AG10803 (cell line): ENCODE measurements around the gene KIAA1143.
A peak's percentile ranks its signal among the peaks of the same experiment; 100 is the strongest.

ENCODE experiments used
- DNase-seq: peaks from one replicate; pipeline ENCODE4 v3.0.0; 2010; ENCODE audit warnings: low read depth
- H3K4me3 ChIP-seq: 2 replicates; pipeline ENCODE4 v1.5.1; 2011; ENCODE audit warnings: mild to moderate bottlenecking, low read length, control low read depth
- TF ChIP-seq, protein P1 (sequence below): conservative IDR thresholded peaks from 2 replicates; pipeline ENCODE4 v1.5.1; 2011; ENCODE audit warnings: mild to moderate bottlenecking, low read length, control low read depth, inconsistent platforms

The KIAA1143 gene

GRCh38 chr3:44771424-44772098, 10.1 kb upstream of the KIAA1143 start:
- TF ChIP-seq, protein P1, sequence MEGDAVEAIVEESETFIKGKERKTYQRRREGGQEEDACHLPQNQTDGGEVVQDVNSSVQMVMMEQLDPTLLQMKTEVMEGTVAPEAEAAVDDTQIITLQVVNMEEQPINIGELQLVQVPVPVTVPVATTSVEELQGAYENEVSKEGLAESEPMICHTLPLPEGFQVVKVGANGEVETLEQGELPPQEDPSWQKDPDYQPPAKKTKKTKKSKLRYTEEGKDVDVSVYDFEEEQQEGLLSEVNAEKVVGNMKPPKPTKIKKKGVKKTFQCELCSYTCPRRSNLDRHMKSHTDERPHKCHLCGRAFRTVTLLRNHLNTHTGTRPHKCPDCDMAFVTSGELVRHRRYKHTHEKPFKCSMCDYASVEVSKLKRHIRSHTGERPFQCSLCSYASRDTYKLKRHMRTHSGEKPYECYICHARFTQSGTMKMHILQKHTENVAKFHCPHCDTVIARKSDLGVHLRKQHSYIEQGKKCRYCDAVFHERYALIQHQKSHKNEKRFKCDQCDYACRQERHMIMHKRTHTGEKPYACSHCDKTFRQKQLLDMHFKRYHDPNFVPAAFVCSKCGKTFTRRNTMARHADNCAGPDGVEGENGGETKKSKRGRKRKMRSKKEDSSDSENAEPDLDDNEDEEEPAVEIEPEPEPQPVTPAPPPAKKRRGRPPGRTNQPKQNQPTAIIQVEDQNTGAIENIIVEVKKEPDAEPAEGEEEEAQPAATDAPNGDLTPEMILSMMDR: no peak
- no peak overlapping the region for H3K4me3 ChIP-seq
- no peak for DNase-seq

DNA sequence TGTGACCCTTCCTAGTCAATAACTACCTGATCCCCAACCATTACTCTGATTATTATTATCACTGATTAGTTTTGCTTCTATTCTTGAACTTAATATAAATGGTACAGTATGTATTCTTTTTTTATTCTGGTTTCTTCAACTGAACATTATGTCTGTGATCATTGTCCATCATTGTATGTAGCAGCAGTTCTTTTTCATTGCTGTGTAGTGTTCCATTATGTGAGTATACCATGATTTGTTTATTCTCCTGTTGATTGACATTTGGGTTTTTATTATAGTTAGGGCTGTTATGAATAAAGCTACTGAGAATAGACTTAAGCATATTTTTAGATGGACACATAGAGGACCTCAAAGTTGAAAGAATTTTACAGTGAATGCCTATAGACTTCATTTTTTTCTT, 2.8 kb upstream of the KIAA1143 start:
- TF ChIP-seq, protein P1: no peak

GRCh38 chr3:44762690-44763089, 1.3 kb upstream of the KIAA1143 start:
- DNase-seq: no peak
- TF ChIP-seq, protein P1: no peak
- peak overlapping the region; percentile 92 for H3K4me3 ChIP-seq

More for the DNA sequence above, 2.8 kb upstream of the KIAA1143 start:
- no peak for DNase-seq
- no peak overlapping the region for H3K4me3 ChIP-seq

GRCh38 chr3:44762170-44762677, 805 bp upstream of the KIAA1143 start:
- DNase-seq: peak; percentile 1
- TF ChIP-seq, protein P1: no peak
- peak overlapping the region; percentile 92 for H3K4me3 ChIP-seq

- TF ChIP-seq, protein P1: no peak
- no peak for DNase-seq
- H3K4me3 ChIP-seq: peak overlapping the region; percentile 92
Observed at GRCh38 chr3:44761101-44761423, 357 bp downstream of the KIAA1143 start.

DNA sequence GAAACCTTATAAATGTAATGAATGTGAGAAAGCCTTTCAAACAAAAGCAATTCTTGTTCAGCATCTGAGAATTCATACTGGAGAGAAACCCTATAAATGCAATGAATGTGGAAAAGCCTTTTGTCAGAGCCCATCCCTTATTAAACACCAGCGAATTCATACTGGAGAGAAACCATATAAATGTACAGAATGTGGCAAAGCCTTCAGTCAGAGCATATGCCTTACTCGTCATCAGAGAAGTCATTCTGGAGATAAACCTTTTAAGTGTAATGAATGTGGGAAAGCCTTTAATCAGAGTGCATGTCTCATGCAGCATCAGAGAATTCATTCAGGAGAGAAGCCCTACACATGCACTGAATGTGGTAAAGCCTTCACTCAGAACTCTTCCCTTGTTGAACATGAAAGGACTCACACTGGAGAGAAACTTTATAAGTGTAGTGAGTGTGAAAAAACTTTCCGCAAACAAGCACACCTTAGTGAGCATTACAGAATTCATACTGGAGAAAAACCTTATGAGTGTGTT, 26.7 kb downstream of the KIAA1143 start:
- H3K4me3 ChIP-seq: no peak overlapping the region
- no peak for DNase-seq
- TF ChIP-seq, protein P1: no peak

GRCh38 chr3:44729384-44729910, 32.0 kb downstream of the KIAA1143 start, which contains the start of gene ZNF501:
TSS of gene ZNF501 (plus strand) at chr3:44729635. CDS start at chr3:44734422, 4,787 bp downstream.
- DNase-seq: peak; percentile 90
- peak within 1 kb of the TSS; percentile 69 for H3K4me3 ChIP-seq
- TF ChIP-seq, protein P1: no peak
